IMR-90 (cell line): ENCODE data around the gene NDUFAF7. TPM values are rescaled to one million over a fixed set of nuclear protein-coding genes. Genes with fewer than 3 reads are reported as not detected.
"Not testable (repeated sequence)": the region's sequence is repeated elsewhere in the genome, so short reads cannot be mapped to it uniquely, and the experiment has no call there.

ENCODE experiments used
- ATAC-seq: fragments of 200-7000 bp; cut with Tn5 transposase; 2 replicates; pipeline ENCODE4 v1.9.1; 2020; ENCODE audit warnings: low read depth, mild to moderate bottlenecking, moderate library complexity
- BruUV-seq: library from RNA; stranded (reverse); fragments of 400-500 nt; replicated peaks from 2 replicates; lab custom pipeline; 2021; lab: Mats Ljungman, UMichigan
- CTCF ChIA-PET: fragments of 300-600 bp; formaldehyde crosslinking; extraction: SDS; loops from one replicate; lab custom pipeline; 2021; ENCODE audit warnings: antibody characterized with exemption; lab: Yijun Ruan, JAX
- POLR2A ChIA-PET: fragments of 300-600 bp; sonication (Branson Sonifier 250); formaldehyde crosslinking; loops from one replicate; lab custom pipeline; 2022; ENCODE audit warnings: antibody characterized with exemption; ENCODE audit not compliant: unreplicated experiment; lab: Charles Lee
- DNase-seq: peaks from one replicate; pipeline ENCODE4 v3.0.0; 2013
- H2AFZ ChIP-seq: replicated peaks from 2 replicates; pipeline ENCODE3; 2013; ENCODE audit warnings: low read length, mild to moderate bottlenecking; ENCODE audit not compliant: poor library complexity
- H2AK5ac ChIP-seq: 2 replicates; pipeline ENCODE4 v1.6.1; 2013; ENCODE audit warnings: low read depth, low read length, inconsistent platforms
- H2AK9ac ChIP-seq: replicated peaks from 2 replicates; pipeline ENCODE3; 2013; ENCODE audit warnings: mild to moderate bottlenecking, low read depth, low read length, moderate library complexity; ENCODE audit not compliant: poor library complexity
- H2BK120ac ChIP-seq: 2 replicates; pipeline ENCODE4 v1.6.1; 2013; ENCODE audit warnings: low read depth, low read length, inconsistent platforms
- H2BK15ac ChIP-seq: 3 replicates; pipeline ENCODE4 v1.6.1; 2013; ENCODE audit warnings: low read depth, low read length, inconsistent platforms
- H2BK20ac ChIP-seq: 2 replicates; pipeline ENCODE4 v1.6.1; 2013; ENCODE audit warnings: low read depth, mild to moderate bottlenecking, inconsistent platforms, low read length, moderate library complexity
- H2BK5ac ChIP-seq: 2 replicates; pipeline ENCODE4 v1.6.1; 2013; ENCODE audit warnings: mild to moderate bottlenecking, low read depth, low read length, inconsistent platforms; ENCODE audit not compliant: poor library complexity, severe bottlenecking
- H3K14ac ChIP-seq: replicated peaks from 2 replicates; pipeline ENCODE4 v1.6.1; 2013; ENCODE audit warnings: low read depth, low read length, inconsistent platforms
- H3K18ac ChIP-seq: 2 replicates; pipeline ENCODE4 v1.6.1; 2013; ENCODE audit warnings: low read depth, low read length, control low read depth
- H3K23ac ChIP-seq: 2 replicates; pipeline ENCODE4 v1.6.1; 2013; ENCODE audit warnings: low read depth, low read length, inconsistent platforms
- H3K27ac ChIP-seq: 2 replicates; pipeline ENCODE4 v1.5.1; 2013; ENCODE audit warnings: mild to moderate bottlenecking, control low read depth, low read length; ENCODE audit not compliant: insufficient read depth
- H3K27me3 ChIP-seq: 2 replicates; pipeline ENCODE4 v1.6.1; 2013; ENCODE audit warnings: low read length; ENCODE audit not compliant: control insufficient read depth, insufficient read depth
- H3K36me3 ChIP-seq: 2 replicates; pipeline ENCODE4 v1.6.1; 2013; ENCODE audit warnings: low read length, mixed read lengths; ENCODE audit not compliant: control insufficient read depth, insufficient read depth
- H3K4ac ChIP-seq: 2 replicates; pipeline ENCODE4 v1.6.1; 2013; ENCODE audit warnings: low read depth, low read length, inconsistent platforms
- H3K4me1 ChIP-seq: 2 replicates; pipeline ENCODE4 v1.6.1; 2013; ENCODE audit warnings: low read length, mixed read lengths; ENCODE audit not compliant: control insufficient read depth, insufficient read depth
- H3K4me2 ChIP-seq: 2 replicates; pipeline ENCODE4 v1.6.1; 2013; ENCODE audit warnings: low read depth, mild to moderate bottlenecking, control low read depth, low read length, moderate library complexity
- H3K4me3 ChIP-seq: 2 replicates; pipeline ENCODE4 v1.5.1; 2013; ENCODE audit warnings: low read depth, mild to moderate bottlenecking, control low read depth, low read length, moderate library complexity; ENCODE audit not compliant: insufficient read depth
- H3K56ac ChIP-seq: 2 replicates; pipeline ENCODE4 v1.6.1; 2013; ENCODE audit warnings: low read length, inconsistent platforms; ENCODE audit not compliant: insufficient read depth; ENCODE audit errors: extremely low read depth
- H3K79me1 ChIP-seq, 2 experiments: 2 replicates each; pipeline ENCODE4 v1.6.1; 2013; ENCODE audit warnings: low read length in 2 of 2, inconsistent platforms in 1 of 2, low read depth in 1 of 2
- H3K9ac ChIP-seq: 2 replicates; pipeline ENCODE4 v1.6.1; 2013; ENCODE audit warnings: low read depth, low read length, control low read depth
- H3K9me1 ChIP-seq: 2 replicates; pipeline ENCODE4 v1.6.1; 2013; ENCODE audit warnings: low read length, inconsistent platforms; ENCODE audit not compliant: insufficient read depth
- H3K9me3 ChIP-seq: 2 replicates; pipeline ENCODE4 v1.6.1; 2013; ENCODE audit warnings: low read length; ENCODE audit not compliant: control insufficient read depth, insufficient read depth
- H4K20me1 ChIP-seq: 2 replicates; pipeline ENCODE4 v1.6.1; 2013; ENCODE audit warnings: low read length, inconsistent platforms; ENCODE audit not compliant: insufficient read depth
- H4K5ac ChIP-seq: 2 replicates; pipeline ENCODE4 v1.6.1; 2013; ENCODE audit warnings: mild to moderate bottlenecking, low read depth, low read length, control low read depth
- H4K8ac ChIP-seq, 2 experiments: 2 replicates each; pipeline ENCODE4 v1.6.1; 2013; ENCODE audit warnings: low read depth in 2 of 2, low read length in 2 of 2, control low read depth in 1 of 2, inconsistent platforms in 1 of 2
- H4K91ac ChIP-seq: 2 replicates; pipeline ENCODE4 v1.6.1; 2013; ENCODE audit warnings: low read depth, low read length, inconsistent platforms; ENCODE audit not compliant: insufficient read depth
- WGBS, 2 experiments: methylation state at CpG; one replicate each; pipeline versions ENCODE4 v1.1.5 to v1.1.7; 2013; ENCODE audit warnings: missing lambda C conversion rate in 2 of 2; ENCODE audit not compliant: insufficient read length in 1 of 2; ENCODE audit errors: extremely low coverage in 2 of 2; 5-methylcytosine and 5-hydroxymethylcytosine counted together
- dilution Hi-C: fragments of 300-500 bp; cut with HindIII; formaldehyde crosslinking; loops from one replicate; pipeline ENCODE4 v1.14.3; 2018; ENCODE audit warnings: low sequenced_read_pairs; ENCODE audit not compliant: unreplicated experiment
- in situ Hi-C: fragments of 300-500 bp; cut with MboI; formaldehyde crosslinking; loops from 3 replicates; pipeline ENCODE4 v1.14.3; 2019; ENCODE audit warnings: low sequenced_read_pairs, inconsistent platforms, mixed read lengths
- intact Hi-C: fragments of 100-400 bp; cut with micrococcal nuclease; formaldehyde crosslinking; loops from 2 replicates; pipeline ENCODE4 v1.10.0; 2022
- polyA plus RNA-seq, 3 experiments: library from polyadenylated mRNA; depleted of rRNA; stranded (reverse); fragments of >200 nt; gene quantifications; 2 replicates each; pipeline ENCODE4 v1.2.3, GENCODE V29; 2012; ENCODE audit warnings: low replicate concordance in 1 of 3
- total RNA-seq: library from RNA; depleted of rRNA; stranded (reverse); fragments of >200 nt; gene quantifications from 2 replicates; pipeline ENCODE4 v1.2.3, GENCODE V29; 2012

The NDUFAF7 gene
- total and polyA plus RNA-seq, 2 of the 4 experiments (the other 2 are of a cell fraction), result 9.9 to 17.4 TPM

GRCh38 chr2:37206760-37207159, 24.7 kb upstream of the NDUFAF7 start:
- H3K4ac ChIP-seq, dilution Hi-C loops, H3K14ac ChIP-seq, H2AK9ac ChIP-seq, H2AK5ac ChIP-seq, H3K4me2 ChIP-seq, H4K20me1 ChIP-seq, H2BK20ac ChIP-seq, H2BK5ac ChIP-seq, ATAC-seq, H4K5ac ChIP-seq, H3K56ac ChIP-seq, intact Hi-C loops, POLR2A ChIA-PET, H3K18ac ChIP-seq, H3K27me3 ChIP-seq, H4K8ac ChIP-seq, BruUV-seq, H4K91ac ChIP-seq, H3K27ac ChIP-seq, H3K23ac ChIP-seq, H2BK120ac ChIP-seq, H2BK15ac ChIP-seq, H3K9me1 ChIP-seq, H3K4me3 ChIP-seq, H3K9me3 ChIP-seq, H2AFZ ChIP-seq, DNase-seq, H3K9ac ChIP-seq, H3K4me1 ChIP-seq, in situ Hi-C loops: not testable (repeated sequence)
- Histone ChIP-seq H3K79me1 (peaks cover 16 to 27% of the 10 kb centered on the region in 2 experiments), H3K36me3 (peaks cover 29% of the 10 kb centered on the region)
- CTCF ChIA-PET, result interaction anchor here (0.7 kb wide), 1 partner anchor 238 kb away, joined by 3 read pairs; no protein-coding TSS in a partner anchor
- WGBS, 2 experiments, result no CpG with 5 or more reads among the region's 2 CpGs
